Neural crest cell (in vitro differentiated cells): ENCODE results near the gene ATOSB. TPM values are rescaled to one million over a fixed set of nuclear protein-coding genes. Genes with fewer than 3 reads are reported as not detected.

ENCODE experiments used
- DNase-seq: peaks from one replicate; pipeline ENCODE4 v3.0.0; 2021; ENCODE audit warnings: low read depth, mixed read lengths, low spot score
- H3K27ac Mint-ChIP-seq: one replicate; pipeline ENCODE4 v1.8.0; 2021; ENCODE audit warnings: mild to moderate bottlenecking, mixed read lengths; ENCODE audit not compliant: unreplicated experiment
- H3K27me3 Mint-ChIP-seq: 2 replicates; pipeline ENCODE4 v1.8.0; 2021; ENCODE audit warnings: low read depth, mild to moderate bottlenecking, mixed read lengths
- H3K36me3 Mint-ChIP-seq: 2 replicates; pipeline ENCODE4 v1.8.0; 2021; ENCODE audit warnings: low read depth, mild to moderate bottlenecking, mixed read lengths
- H3K4me1 Mint-ChIP-seq: 2 replicates; pipeline ENCODE4 v1.8.0; 2021; ENCODE audit warnings: mixed read lengths
- H3K4me3 Mint-ChIP-seq: one replicate; pipeline ENCODE4 v1.8.0; 2021; ENCODE audit warnings: mild to moderate bottlenecking, mixed read lengths
- H3K9me3 Mint-ChIP-seq: 2 replicates; pipeline ENCODE4 v1.8.0; 2021; ENCODE audit warnings: mixed read lengths
- total RNA-seq: library from RNA; stranded (reverse); gene quantifications from 2 replicates; pipeline ENCODE4 v1.2.1, GENCODE V29; 2021
- TF ChIP-seq, protein P1 (sequence below): fragments of 200-600 bp; sonication (generic); conservative IDR thresholded peaks from 2 replicates; pipeline ENCODE4 v1.5.0; 2021; ENCODE audit warnings: antibody characterized with exemption, mild to moderate bottlenecking

ATOSB gene
- total RNA-seq, 1 donor from 2014 or later, result 12.2 TPM

GRCh38 chr9:35102465-35102768 lies 13.2 kb downstream of the ATOSB start:
- TF ChIP-seq, protein P1, sequence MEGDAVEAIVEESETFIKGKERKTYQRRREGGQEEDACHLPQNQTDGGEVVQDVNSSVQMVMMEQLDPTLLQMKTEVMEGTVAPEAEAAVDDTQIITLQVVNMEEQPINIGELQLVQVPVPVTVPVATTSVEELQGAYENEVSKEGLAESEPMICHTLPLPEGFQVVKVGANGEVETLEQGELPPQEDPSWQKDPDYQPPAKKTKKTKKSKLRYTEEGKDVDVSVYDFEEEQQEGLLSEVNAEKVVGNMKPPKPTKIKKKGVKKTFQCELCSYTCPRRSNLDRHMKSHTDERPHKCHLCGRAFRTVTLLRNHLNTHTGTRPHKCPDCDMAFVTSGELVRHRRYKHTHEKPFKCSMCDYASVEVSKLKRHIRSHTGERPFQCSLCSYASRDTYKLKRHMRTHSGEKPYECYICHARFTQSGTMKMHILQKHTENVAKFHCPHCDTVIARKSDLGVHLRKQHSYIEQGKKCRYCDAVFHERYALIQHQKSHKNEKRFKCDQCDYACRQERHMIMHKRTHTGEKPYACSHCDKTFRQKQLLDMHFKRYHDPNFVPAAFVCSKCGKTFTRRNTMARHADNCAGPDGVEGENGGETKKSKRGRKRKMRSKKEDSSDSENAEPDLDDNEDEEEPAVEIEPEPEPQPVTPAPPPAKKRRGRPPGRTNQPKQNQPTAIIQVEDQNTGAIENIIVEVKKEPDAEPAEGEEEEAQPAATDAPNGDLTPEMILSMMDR, result no peak
- Mint-ChIP-seq H3K36me3 (peaks cover 5% of the 10 kb centered on the region), H3K9me3 (no peaks in the 10 kb centered on the region), H3K27me3 (no peaks in the 10 kb centered on the region), H3K4me1 (peaks cover 38% of the 10 kb centered on the region), H3K4me3 (peak overlapping the region; percentile 93), H3K27ac (peak overlapping the region; percentile 99)
- DNase-seq, result no peak

DNA sequence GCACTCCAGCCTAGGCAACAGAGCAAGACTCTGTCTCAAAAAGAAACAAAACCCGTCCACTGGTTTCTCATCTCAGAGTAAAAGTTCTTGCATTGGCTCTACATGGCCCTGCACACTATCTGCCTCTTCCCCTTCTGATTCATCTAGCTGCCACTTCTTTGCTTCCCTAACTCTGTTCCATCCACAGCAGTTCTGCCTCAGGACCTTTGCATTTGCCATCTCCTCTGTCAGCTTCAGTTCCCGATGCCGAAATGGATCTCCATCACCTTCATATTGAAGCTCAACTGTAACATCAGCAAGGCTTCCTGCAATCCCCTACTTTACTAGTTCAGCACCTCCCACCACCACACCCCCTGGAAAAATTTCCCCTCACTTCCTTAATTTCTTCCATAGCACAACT lies 18.1 kb downstream of the ATOSB start:
- Mint-ChIP-seq H3K4me1 (peaks cover 35% of the 10 kb centered on the region), H3K36me3 (no peaks in the 10 kb centered on the region), H3K27me3 (no peaks in the 10 kb centered on the region), H3K27ac (no peak overlapping the region), H3K4me3 (peak overlapping the region; percentile 60), H3K9me3 (no peaks in the 10 kb centered on the region)
- TF ChIP-seq, protein P1, result no peak
- no peak for DNase-seq

DNA sequence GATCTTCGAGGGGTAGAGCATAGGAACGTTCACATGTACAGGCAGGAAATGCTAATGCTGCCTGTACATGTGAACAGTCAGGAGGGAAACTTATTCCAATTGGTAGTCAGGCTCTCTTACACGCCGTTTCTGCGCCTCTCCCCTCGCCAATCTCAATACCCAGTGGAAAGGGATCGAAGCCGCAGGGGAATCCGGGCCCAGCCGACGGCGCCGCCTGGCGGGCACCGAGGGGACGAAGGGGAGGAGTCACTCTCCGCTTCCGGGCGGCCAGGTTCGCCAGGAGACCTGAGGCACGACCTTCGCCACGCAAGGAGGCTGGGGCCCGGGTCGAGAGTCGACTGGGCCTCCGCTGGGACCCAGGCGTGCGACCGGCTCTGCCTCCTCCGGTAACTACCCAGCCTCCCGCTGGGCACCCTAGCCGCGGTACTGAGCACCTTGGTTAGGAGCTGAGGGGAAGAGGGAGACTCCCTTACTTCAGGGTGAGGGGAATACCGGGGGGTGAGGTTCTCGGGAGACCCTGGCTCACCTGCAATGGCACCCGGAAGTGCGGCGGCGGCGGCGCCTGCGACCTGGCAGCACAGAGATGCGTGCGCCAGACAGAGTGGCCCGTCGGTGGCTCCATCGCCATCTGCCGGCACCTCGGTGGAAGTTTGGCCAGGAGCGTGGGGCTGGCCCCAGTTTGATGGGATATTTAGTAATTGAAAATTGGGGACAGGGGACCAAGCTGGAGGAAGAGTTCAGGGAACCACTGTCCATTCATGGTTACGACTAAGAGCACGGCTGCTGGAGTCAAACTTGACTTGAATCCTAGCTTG lies 19.4 kb downstream of the ATOSB start, which contains the start of gene PIGO:
Gene PIGO (minus strand): TSS at position 557 of the 815 bp plus-strand sequence. CDS start 1,026 bp downstream, outside the sequence.
- Mint-ChIP-seq H3K4me1 (peaks cover 24% of the 10 kb centered on the region), H3K9me3 (no peaks in the 10 kb centered on the region), H3K27ac (peak within 1 kb of the TSS; percentile 91), H3K27me3 (no peaks in the 10 kb centered on the region), H3K36me3 (no peaks in the 10 kb centered on the region), H3K4me3 (peak within 1 kb of the TSS; percentile 91)
- DNase-seq, result peak; percentile 82
- TF ChIP-seq, protein P1, result peak; percentile 80

DNA sequence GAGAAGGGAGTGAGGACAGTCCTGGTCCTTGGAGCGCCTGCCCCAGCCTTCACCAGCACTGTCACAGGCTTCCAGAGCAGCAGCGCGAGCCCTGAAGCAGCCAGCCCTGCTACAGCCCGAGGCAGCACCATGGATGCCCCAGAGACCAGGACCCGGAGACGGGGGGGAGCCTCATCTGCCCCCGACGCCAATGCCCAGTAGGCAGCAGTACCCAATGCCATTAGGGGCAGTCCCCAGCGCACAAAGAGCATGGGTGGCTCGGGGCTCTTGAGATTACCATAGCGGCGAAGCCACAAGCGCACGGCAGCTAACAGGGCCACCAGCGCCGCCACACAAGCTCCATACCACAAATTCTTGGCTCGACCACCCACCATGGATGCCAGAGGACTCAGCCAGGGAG lies 24.1 kb downstream of the ATOSB start:
- no peak overlapping the region for H3K4me3 Mint-ChIP-seq
- H3K9me3 Mint-ChIP-seq, result no peaks in the 10 kb centered on the region
- H3K27me3 Mint-ChIP-seq, result no peaks in the 10 kb centered on the region
- no peak overlapping the region for H3K27ac Mint-ChIP-seq
- no peak for DNase-seq
- H3K4me1 Mint-ChIP-seq, result peaks cover 13% of the 10 kb centered on the region
- TF ChIP-seq, protein P1, result no peak
- H3K36me3 Mint-ChIP-seq, result no peaks in the 10 kb centered on the region

DNA sequence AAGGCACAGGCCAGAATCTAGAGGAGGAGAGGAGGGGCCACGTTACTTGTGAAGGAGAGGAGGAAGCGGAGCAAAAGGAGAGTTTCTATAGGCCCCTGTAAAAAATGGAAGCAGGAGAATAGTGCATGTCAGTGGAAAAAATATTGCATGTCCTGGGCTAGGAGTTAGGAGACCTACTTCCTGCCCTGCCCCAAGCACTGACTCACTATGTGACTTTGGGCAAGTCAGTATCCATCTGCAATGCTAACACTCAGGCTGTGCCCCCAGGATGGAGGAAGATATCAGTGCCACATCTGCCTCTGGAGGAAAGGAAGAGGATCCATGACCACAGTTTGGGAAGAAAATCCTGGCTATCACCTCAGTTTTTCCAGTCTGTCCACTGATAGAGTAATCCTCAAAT lies 26.2 kb downstream of the ATOSB start:
- no peaks in the 10 kb centered on the region for H3K4me1 Mint-ChIP-seq
- H3K27me3 Mint-ChIP-seq, result no peaks in the 10 kb centered on the region
- no peak overlapping the region for H3K27ac Mint-ChIP-seq
- no peak for DNase-seq
- H3K4me3 Mint-ChIP-seq, result no peak overlapping the region
- H3K9me3 Mint-ChIP-seq, result no peaks in the 10 kb centered on the region
- TF ChIP-seq, protein P1, result no peak
- H3K36me3 Mint-ChIP-seq, result no peaks in the 10 kb centered on the region
